ENCODE measurements around the gene ICE2.

DNA sequence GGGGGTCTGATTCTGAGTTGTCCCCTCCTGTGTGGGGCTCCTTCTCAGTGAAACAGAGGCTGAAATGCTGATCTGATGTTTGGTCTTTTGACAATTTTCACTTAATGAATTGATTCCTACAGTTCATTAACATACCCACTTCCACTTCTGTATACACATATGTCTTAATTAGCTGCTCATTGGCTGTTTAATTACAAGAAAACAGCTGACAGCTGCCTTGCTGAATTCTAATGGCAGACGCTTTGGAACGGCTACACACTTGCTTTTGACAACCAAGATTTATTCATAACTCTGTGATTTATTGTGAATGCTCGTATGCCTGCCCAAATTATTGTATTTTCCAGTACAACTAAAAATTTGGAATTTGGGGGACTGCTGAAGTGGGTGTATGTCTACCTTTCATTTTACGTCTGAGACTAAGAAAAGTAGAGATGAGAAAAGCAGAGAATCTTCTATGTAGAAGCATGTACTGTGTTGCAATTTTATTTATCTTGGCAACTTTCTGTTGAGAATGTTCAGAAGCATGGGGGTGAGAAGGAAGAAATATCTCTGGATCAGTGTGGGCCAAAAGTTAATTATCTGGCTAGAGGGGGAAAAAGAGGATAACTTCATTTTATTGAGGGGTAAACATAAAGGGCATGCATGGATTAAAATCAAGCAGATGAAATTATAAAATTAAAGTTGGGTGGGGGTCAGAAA lies 46.5 kb upstream of the ICE2 start:
- no peak for TF ChIP-seq CTCF (conservative IDR thresholded peaks at IDR 0.05 in 1 of 2, IDR thresholded peaks at IDR 0.05 in 1 of 2; ENCODE audit: extremely low read depth in 1 of 2, insufficient read depth in 1 of 2, low read depth in 1 of 2, low read length in 2 of 2)
- no peak for TF ChIP-seq EZH2 (IDR thresholded peaks at IDR 0.05; ENCODE audit: borderline replicate concordance, low read length)

Data from mammary epithelial cell (primary cell).